PC-3 (cell line): ENCODE data around the gene NEK4. TPM values are rescaled to one million over a fixed set of nuclear protein-coding genes. Genes with fewer than 3 reads are reported as not detected.

ENCODE experiments used
- ATAC-seq: fragments of 200-7000 bp; cut with Tn5 transposase; 2 replicates; pipeline ENCODE4 v1.9.1; 2020; ENCODE audit warnings: mild to moderate bottlenecking, moderate library complexity
- BruUV-seq: library from RNA; stranded (reverse); fragments of 400-500 nt; replicated peaks from 2 replicates; lab custom pipeline; 2021; lab: Mats Ljungman, UMichigan
- CTCF ChIA-PET: fragments of 300-600 bp; sonication (Branson Sonifier 250); formaldehyde crosslinking; loops from one replicate; lab custom pipeline; 2022; ENCODE audit warnings: antibody characterized with exemption; lab: Charles Lee
- POLR2A ChIA-PET: fragments of 300-600 bp; sonication (Branson Sonifier 250); formaldehyde crosslinking; loops from one replicate; lab custom pipeline; 2022; ENCODE audit warnings: antibody characterized with exemption; ENCODE audit not compliant: unreplicated experiment; lab: Charles Lee
- DNase-seq: peaks from one replicate; pipeline ENCODE4 v3.0.0-alpha.2; 2015
- H2AFZ ChIP-seq: fragments of 300-600 bp; sonication (generic); 2 replicates; pipeline ENCODE4 v1.6.0; 2016; ENCODE audit warnings: antibody characterized with exemption, low read length
- H3F3A ChIP-seq: fragments of 300-600 bp; sonication (generic); one replicate; pipeline ENCODE4 v1.6.0; 2017; ENCODE audit warnings: antibody characterized with exemption, low read length, control low read depth, mild to moderate bottlenecking; ENCODE audit not compliant: unreplicated experiment
- H3K27ac ChIP-seq: fragments of 300-600 bp; sonication (generic); 2 replicates; pipeline ENCODE4 v1.5.1; 2016; ENCODE audit warnings: mild to moderate bottlenecking, low read length
- H3K27me3 ChIP-seq: fragments of 300-600 bp; sonication (generic); 2 replicates; pipeline ENCODE4 v1.6.1; 2016; ENCODE audit warnings: low read length, mixed read lengths
- H3K36me3 ChIP-seq: fragments of 300-600 bp; sonication (generic); 2 replicates; pipeline ENCODE4 v1.6.1; 2016; ENCODE audit warnings: low read depth, mixed run types, low read length, mixed read lengths
- H3K4me1 ChIP-seq: fragments of 300-600 bp; sonication (generic); 2 replicates; pipeline ENCODE4 v1.5.1; 2016; ENCODE audit warnings: low read length; ENCODE audit not compliant: insufficient read depth
- H3K4me2 ChIP-seq: fragments of 300-600 bp; sonication (generic); 2 replicates; pipeline ENCODE4 v1.6.0; 2016; ENCODE audit warnings: low read length
- H3K4me3 ChIP-seq: fragments of 300-600 bp; sonication (generic); 2 replicates; pipeline ENCODE4 v1.5.1; 2016; ENCODE audit warnings: mild to moderate bottlenecking, low read length, mixed read lengths
- H3K79me2 ChIP-seq: fragments of 300-600 bp; sonication (generic); 2 replicates; pipeline ENCODE4 v1.6.1; 2017; ENCODE audit warnings: low read length, mixed read lengths
- H3K9ac ChIP-seq: fragments of 300-600 bp; sonication (generic); 2 replicates; pipeline ENCODE4 v1.6.0; 2016; ENCODE audit warnings: mild to moderate bottlenecking, low read length
- H3K9me2 ChIP-seq: fragments of 300-600 bp; sonication (generic); replicated peaks from 2 replicates; pipeline ENCODE4 v1.6.1; 2016; ENCODE audit warnings: mixed run types, low read length, mixed read lengths
- H3K9me3 ChIP-seq: fragments of 300-600 bp; sonication (generic); 2 replicates; pipeline ENCODE4 v1.6.1; 2016; ENCODE audit warnings: low read length, mixed read lengths
- H4K20me1 ChIP-seq: fragments of 300-600 bp; sonication (generic); 2 replicates; pipeline ENCODE4 v1.6.1; 2016; ENCODE audit warnings: low read length, mixed read lengths
- EZH2 ChIP-seq: fragments of 300-600 bp; sonication (generic); IDR thresholded peaks from one replicate; pipeline ENCODE4 v1.6.1; 2017; ENCODE audit warnings: antibody characterized with exemption, mild to moderate bottlenecking, low read length; ENCODE audit not compliant: unreplicated experiment
- EZH2phosphoT487 ChIP-seq: fragments of 300-600 bp; sonication (generic); IDR thresholded peaks from 2 replicates; pipeline ENCODE4 v1.6.1; 2018; ENCODE audit warnings: mild to moderate bottlenecking, antibody characterized with exemption, low read length, borderline replicate concordance
- intact Hi-C: fragments of 100-400 bp; cut with micrococcal nuclease; formaldehyde crosslinking; loops from 2 replicates; pipeline ENCODE4 v1.9.0; 2023
- total RNA-seq: library from RNA; depleted of rRNA; stranded (reverse); fragments of >200 nt; gene quantifications from 2 replicates; pipeline ENCODE4 v1.2.3, GENCODE V29; 2014
- TF ChIP-seq, protein P1 (sequence below): fragments of 300-600 bp; sonication (generic); conservative IDR thresholded peaks from 2 replicates; pipeline ENCODE4 v1.5.1; 2017; ENCODE audit warnings: antibody characterized with exemption, low read depth, mild to moderate bottlenecking, low read length

NEK4 gene
- total RNA-seq, 1 experiment from 2014 or later = 33.6 TPM

DNA sequence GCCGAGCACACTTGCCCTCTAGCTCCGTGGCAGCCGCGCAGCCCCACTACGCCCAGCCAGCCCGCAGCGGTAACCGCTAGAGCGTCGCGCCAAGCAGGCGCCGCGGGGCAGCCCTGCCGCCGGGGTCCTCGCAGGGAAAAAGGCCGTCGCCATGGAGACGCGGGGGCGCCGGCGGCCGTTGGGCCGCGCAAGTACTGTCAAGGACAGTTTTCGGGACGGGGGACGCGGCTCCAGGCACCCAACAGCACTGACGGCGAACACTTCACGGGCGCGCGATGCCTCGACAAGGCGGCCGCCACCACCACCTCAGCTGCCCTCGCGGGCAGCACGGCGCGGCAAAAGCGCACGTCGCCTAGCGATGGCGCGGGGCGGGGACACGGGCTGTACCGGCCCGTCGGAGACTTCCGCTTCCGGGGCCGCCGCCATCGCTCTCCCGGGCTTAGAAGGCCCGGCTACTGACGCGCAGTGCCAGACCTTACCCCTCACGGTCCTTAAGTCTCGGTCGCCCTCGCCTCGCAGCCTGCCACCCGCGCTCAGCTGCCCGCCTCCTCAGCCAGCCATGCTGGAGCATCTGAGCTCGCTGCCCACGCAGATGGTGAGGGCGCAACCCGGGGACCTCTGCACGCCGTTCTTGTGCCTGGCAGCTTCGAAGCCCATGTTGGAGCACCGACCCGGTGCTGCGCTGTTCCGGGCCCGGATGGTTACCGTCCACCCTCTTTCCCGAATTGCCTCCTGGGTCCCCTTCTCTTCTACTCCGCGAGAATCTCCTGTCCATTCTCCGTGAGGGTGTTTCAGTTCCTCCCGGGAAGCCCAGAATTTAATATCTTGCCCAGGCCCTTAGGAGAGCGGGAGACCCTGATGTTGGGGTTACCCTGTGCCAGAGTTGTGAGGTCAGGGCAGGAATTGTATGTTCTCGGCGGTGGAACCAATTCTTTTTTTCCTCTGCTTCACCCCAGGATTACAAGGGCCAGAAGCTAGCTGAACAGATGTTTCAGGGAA is 64.8 kb downstream of the NEK4 start, which contains the start of the genes GLT8D1 and SPCS1:
Gene GLT8D1 (minus strand): TSS at position 104 of the 999 bp plus-strand sequence. CDS start 5,331 bp downstream, outside the sequence.
Gene SPCS1 (plus strand): TSS at position 419 of the 999 bp plus-strand sequence. CDS start 141 bp downstream, at position 560.
- Histone ChIP-seq H3K79me2 (peaks cover 59% of the 10 kb centered on the region), H3K9ac (peak within 1 kb of the TSS; percentile 90), H3K4me3 (peak within 1 kb of the TSS; percentile 95), H3K27ac (peak within 1 kb of the TSS; percentile 36), H3K4me1 (peaks cover 18% of the 10 kb centered on the region), H3K9me3 (no peaks in the 10 kb centered on the region), H4K20me1 (no peaks in the 10 kb centered on the region), H3K4me2 (peak within 1 kb of the TSS; percentile 90), H3F3A (peaks cover 3% of the 10 kb centered on the region), H3K36me3 (peaks cover 11% of the 10 kb centered on the region; the same call in 1 of the 2 replicates), H2AFZ (peak within 1 kb of the TSS; percentile 83), H3K27me3 (no peaks in the 10 kb centered on the region), H3K9me2 (no peaks in the 10 kb centered on the region)
- POLR2A ChIA-PET = interaction anchor here (0.5 kb wide), 1 partner anchor 95 kb away, joined by 3 read pairs; no protein-coding TSS in a partner anchor
- BruUV-seq = TSS peak; percentile 45
- intact Hi-C loops = loop anchor here (1.0 to 2.0 kb wide), 2 partner anchors 9 to 19 kb away; partner anchors contain the start of gene GNL3
- CTCF ChIA-PET = no interaction called here
- TF ChIP-seq, protein P1, sequence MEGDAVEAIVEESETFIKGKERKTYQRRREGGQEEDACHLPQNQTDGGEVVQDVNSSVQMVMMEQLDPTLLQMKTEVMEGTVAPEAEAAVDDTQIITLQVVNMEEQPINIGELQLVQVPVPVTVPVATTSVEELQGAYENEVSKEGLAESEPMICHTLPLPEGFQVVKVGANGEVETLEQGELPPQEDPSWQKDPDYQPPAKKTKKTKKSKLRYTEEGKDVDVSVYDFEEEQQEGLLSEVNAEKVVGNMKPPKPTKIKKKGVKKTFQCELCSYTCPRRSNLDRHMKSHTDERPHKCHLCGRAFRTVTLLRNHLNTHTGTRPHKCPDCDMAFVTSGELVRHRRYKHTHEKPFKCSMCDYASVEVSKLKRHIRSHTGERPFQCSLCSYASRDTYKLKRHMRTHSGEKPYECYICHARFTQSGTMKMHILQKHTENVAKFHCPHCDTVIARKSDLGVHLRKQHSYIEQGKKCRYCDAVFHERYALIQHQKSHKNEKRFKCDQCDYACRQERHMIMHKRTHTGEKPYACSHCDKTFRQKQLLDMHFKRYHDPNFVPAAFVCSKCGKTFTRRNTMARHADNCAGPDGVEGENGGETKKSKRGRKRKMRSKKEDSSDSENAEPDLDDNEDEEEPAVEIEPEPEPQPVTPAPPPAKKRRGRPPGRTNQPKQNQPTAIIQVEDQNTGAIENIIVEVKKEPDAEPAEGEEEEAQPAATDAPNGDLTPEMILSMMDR = no peak
- TF ChIP-seq EZH2 = no peak
- no peak for TF ChIP-seq EZH2phosphoT487
- ATAC-seq = peak; percentile 91
- DNase-seq = peak; percentile 86

DNA sequence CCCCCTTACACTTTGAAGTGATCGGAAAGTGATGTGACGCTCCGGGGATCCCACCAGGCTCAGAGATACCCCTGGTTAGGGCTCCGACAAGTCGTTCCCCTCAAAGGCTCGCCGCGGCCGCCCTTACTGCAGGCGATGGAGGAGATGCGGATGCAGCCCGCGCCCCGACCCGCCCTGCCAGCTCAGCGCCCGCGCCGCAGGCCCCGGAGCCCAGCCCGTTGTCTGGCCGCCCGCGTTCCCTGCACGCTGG is 65.4 kb downstream of the NEK4 start:
- DNase-seq (no peak), ATAC-seq (no peak)
- Histone ChIP-seq H3K4me1 (peaks cover 18% of the 10 kb centered on the region), H3K9me2 (no peaks in the 10 kb centered on the region), H3F3A (no peaks in the 10 kb centered on the region), H2AFZ (peak overlapping the region; percentile 83), H3K4me2 (peak overlapping the region; percentile 90), H3K36me3 (peaks cover 11% of the 10 kb centered on the region; the same call in 1 of the 2 replicates), H3K9me3 (no peaks in the 10 kb centered on the region), H4K20me1 (no peaks in the 10 kb centered on the region), H3K4me3 (peak overlapping the region; percentile 95), H3K79me2 (peaks cover 59% of the 10 kb centered on the region), H3K27ac (peak overlapping the region; percentile 36), H3K9ac (peak overlapping the region; percentile 90), H3K27me3 (no peaks in the 10 kb centered on the region)
- TF ChIP-seq EZH2phosphoT487 (no peak), EZH2 (no peak)
- TF ChIP-seq, protein P1 = no peak
- POLR2A ChIA-PET = interaction anchor here (0.5 kb wide), 1 partner anchor 94 kb away, joined by 3 read pairs; no protein-coding TSS in a partner anchor
- intact Hi-C loops = loop anchor here (1.0 to 2.0 kb wide), 2 partner anchors 8 to 19 kb away; partner anchors contain the start of gene GNL3
- CTCF ChIA-PET = no interaction called here
- BruUV-seq = no TSS peak
